Erythroblast (primary cell): ENCODE results near the gene CLCN2.

Experiments
- GATA1 ChIP-seq: IDR thresholded peaks from 2 replicates; pipeline ENCODE4 v1.6.1; 2011; ENCODE audit warnings: low read depth, mild to moderate bottlenecking, control low read depth, low read length, moderate library complexity
- POLR2A ChIP-seq: IDR thresholded peaks from 2 replicates; pipeline ENCODE4 v1.6.1; 2011; ENCODE audit warnings: mild to moderate bottlenecking, low read length

- TF ChIP-seq POLR2A (no peak), GATA1 (no peak)
These were observed 23.5 kb upstream of the CLCN2 start for GRCh38 chr3:184384856-184385422.
